ENCODE measurements around the gene RSPRY1. TPM values are rescaled to one million over a fixed set of nuclear protein-coding genes. Genes with fewer than 3 reads are reported as not detected.

The RSPRY1 gene
- total RNA-seq, 2 experiments from 2014 or later, result 29.5 to 34.3 TPM

GRCh38 chr16:57244767-57245471 is 58.8 kb downstream of the RSPRY1 start, which contains the start of gene ARL2BP:
Gene ARL2BP (plus strand): TSS chr16:57245259. CDS start chr16:57245368, 109 bp downstream.
- H3K27ac Mint-ChIP-seq, result peak within 1 kb of the TSS; percentile 90
- no peaks in the 10 kb centered on the region for H3K9me3 Mint-ChIP-seq
- DNase-seq (peak; percentile 98), ATAC-seq (ENCODE audit: low read depth) (peak; percentile 95)
- POLR2A ChIA-PET, result interaction anchor here (0.5 to 1.6 kb wide), 11 partner anchors 10 to 235 kb away, joined by 3 to 8 read pairs (median 3); partner anchors contain the start of genes CPNE2 and PSME3IP1
- H3K4me3 Mint-ChIP-seq, result peak within 1 kb of the TSS; percentile 93
- H3K36me3 Mint-ChIP-seq, result peaks cover 11% of the 10 kb centered on the region
- H3K4me1 Mint-ChIP-seq, result peaks cover 16% of the 10 kb centered on the region
- no peaks in the 10 kb centered on the region for H3K27me3 Mint-ChIP-seq

- Mint-ChIP-seq H3K9me3 (no peaks in the 10 kb centered on the region), H3K36me3 (peaks cover 11% of the 10 kb centered on the region), H3K4me3 (peak overlapping the region; percentile 93), H3K27ac (peak overlapping the region; percentile 75), H3K27me3 (no peaks in the 10 kb centered on the region), H3K4me1 (peaks cover 16% of the 10 kb centered on the region)
- POLR2A ChIA-PET, result interaction anchor here (0.6 to 1.6 kb wide), 10 partner anchors 10 to 236 kb away, joined by 3 to 8 read pairs (median 3); partner anchors contain the start of genes CPNE2 and PSME3IP1
- peak; percentile 34 for ATAC-seq (ENCODE audit: low read depth)
- DNase-seq, result no peak
These were observed 59.5 kb downstream of the RSPRY1 start for GRCh38 chr16:57245472-57246113.

- no peak for DNase-seq
- no peak overlapping the region for H3K27ac Mint-ChIP-seq
- no peaks in the 10 kb centered on the region for H3K27me3 Mint-ChIP-seq
- no peaks in the 10 kb centered on the region for H3K9me3 Mint-ChIP-seq
- no peak for ATAC-seq (ENCODE audit: low read depth)
- H3K4me1 Mint-ChIP-seq, result peaks cover 2% of the 10 kb centered on the region
- no peak overlapping the region for H3K4me3 Mint-ChIP-seq
- peaks cover 28% of the 10 kb centered on the region for H3K36me3 Mint-ChIP-seq
- POLR2A ChIA-PET, result no interaction called here
These were observed 65.2 kb downstream of the RSPRY1 start for GRCh38 chr16:57251352-57251751.

GRCh38 chr16:57252148-57252721 is 66.1 kb downstream of the RSPRY1 start:
- Mint-ChIP-seq H3K27me3 (no peaks in the 10 kb centered on the region), H3K36me3 (peaks cover 27% of the 10 kb centered on the region), H3K4me1 (no peaks in the 10 kb centered on the region), H3K9me3 (no peaks in the 10 kb centered on the region), H3K27ac (no peak overlapping the region), H3K4me3 (no peak overlapping the region)
- DNase-seq, result no peak
- POLR2A ChIA-PET, result no interaction called here
- no peak for ATAC-seq (ENCODE audit: low read depth)

GRCh38 chr16:57253466-57253865 is 67.3 kb downstream of the RSPRY1 start:
- H3K27me3 Mint-ChIP-seq, result no peaks in the 10 kb centered on the region
- no peaks in the 10 kb centered on the region for H3K4me1 Mint-ChIP-seq
- POLR2A ChIA-PET, result no interaction called here
- DNase-seq, result no peak
- peaks cover 21% of the 10 kb centered on the region for H3K36me3 Mint-ChIP-seq
- ATAC-seq (ENCODE audit: low read depth), result no peak
- H3K27ac Mint-ChIP-seq, result no peak overlapping the region
- H3K9me3 Mint-ChIP-seq, result no peaks in the 10 kb centered on the region
- H3K4me3 Mint-ChIP-seq, result no peak overlapping the region

GRCh38 chr16:57255686-57256415 is 69.7 kb downstream of the RSPRY1 start:
- H3K4me3 Mint-ChIP-seq, result no peak overlapping the region
- H3K4me1 Mint-ChIP-seq, result peaks cover 8% of the 10 kb centered on the region
- no peak overlapping the region for H3K27ac Mint-ChIP-seq
- H3K27me3 Mint-ChIP-seq, result no peaks in the 10 kb centered on the region
- ATAC-seq (ENCODE audit: low read depth) (no peak), DNase-seq (no peak)
- peaks cover 19% of the 10 kb centered on the region for H3K36me3 Mint-ChIP-seq
- H3K9me3 Mint-ChIP-seq, result no peaks in the 10 kb centered on the region
- POLR2A ChIA-PET, result interaction anchor here (1.1 kb wide), 1 partner anchor 9 kb away, joined by 3 read pairs; no protein-coding TSS in a partner anchor

- Mint-ChIP-seq H3K4me3 (no peak overlapping the region), H3K27ac (no peak overlapping the region), H3K9me3 (no peaks in the 10 kb centered on the region), H3K36me3 (peaks cover 14% of the 10 kb centered on the region), H3K4me1 (peaks cover 10% of the 10 kb centered on the region), H3K27me3 (no peaks in the 10 kb centered on the region)
- ATAC-seq (ENCODE audit: low read depth) (no peak), DNase-seq (peak; percentile 18)
- POLR2A ChIA-PET, result interaction anchor here (1.0 kb wide), 1 partner anchor 11 kb away, joined by 3 read pairs; the partner anchor contains the start of gene ARL2BP
These were observed 70.7 kb downstream of the RSPRY1 start for GRCh38 chr16:57256601-57257395.

GRCh38 chr16:57257455-57258070 is 71.4 kb downstream of the RSPRY1 start:
- H3K4me3 Mint-ChIP-seq, result no peak overlapping the region
- peaks cover 10% of the 10 kb centered on the region for H3K4me1 Mint-ChIP-seq

GRCh38 chr16:57258226-57258909 is 72.2 kb downstream of the RSPRY1 start:
- Mint-ChIP-seq H3K27ac (no peak overlapping the region), H3K4me1 (peaks cover 10% of the 10 kb centered on the region), H3K36me3 (peaks cover 3% of the 10 kb centered on the region), H3K9me3 (no peaks in the 10 kb centered on the region), H3K27me3 (no peaks in the 10 kb centered on the region), H3K4me3 (no peak overlapping the region)
- DNase-seq, result peak; percentile 18
- ATAC-seq (ENCODE audit: low read depth), result no peak
- POLR2A ChIA-PET, result interaction anchor here (0.6 kb wide), 1 partner anchor 159 kb away, joined by 6 read pairs; no protein-coding TSS in a partner anchor

More at GRCh38 chr16:57257455-57258070, 71.4 kb downstream of the RSPRY1 start:
- POLR2A ChIA-PET, result interaction anchor here (1.0 kb wide), 1 partner anchor 12 kb away, joined by 3 read pairs; the partner anchor contains the start of gene ARL2BP
- DNase-seq (peak; percentile 15), ATAC-seq (ENCODE audit: low read depth) (no peak)
- Mint-ChIP-seq H3K36me3 (peaks cover 7% of the 10 kb centered on the region), H3K27ac (no peak overlapping the region), H3K9me3 (no peaks in the 10 kb centered on the region), H3K27me3 (no peaks in the 10 kb centered on the region)

- DNase-seq (peak; percentile 20), ATAC-seq (ENCODE audit: low read depth) (no peak)
- Mint-ChIP-seq H3K9me3 (no peaks in the 10 kb centered on the region), H3K4me1 (peaks cover 10% of the 10 kb centered on the region), H3K27me3 (no peaks in the 10 kb centered on the region), H3K4me3 (no peak overlapping the region), H3K36me3 (peaks cover 2% of the 10 kb centered on the region), H3K27ac (no peak overlapping the region)
- POLR2A ChIA-PET, result interaction anchor here (0.6 kb wide), 2 partner anchors 48 to 159 kb away, joined by 3 to 6 read pairs; no protein-coding TSS in a partner anchor
These were observed 72.9 kb downstream of the RSPRY1 start for GRCh38 chr16:57258910-57259475.

- no peaks in the 10 kb centered on the region for H3K27me3 Mint-ChIP-seq
- peak; percentile 62 for ATAC-seq (ENCODE audit: low read depth)
- peak overlapping the region; percentile 87 for H3K27ac Mint-ChIP-seq
- no peaks in the 10 kb centered on the region for H3K36me3 Mint-ChIP-seq
- peak; percentile 43 for DNase-seq
- POLR2A ChIA-PET, result no interaction called here
- peak overlapping the region; percentile 55 for H3K4me3 Mint-ChIP-seq
- no peaks in the 10 kb centered on the region for H3K9me3 Mint-ChIP-seq
- peaks cover 12% of the 10 kb centered on the region for H3K4me1 Mint-ChIP-seq
These were observed 74.3 kb downstream of the RSPRY1 start for GRCh38 chr16:57260294-57260929.

Data from activated naive CD8-positive, alpha-beta T cell treated with anti-CD3 and anti-CD28 coated beads, Interleukin-2, amount 10 ng/mL, durations not matched to agents 7 days and 5 days (primary cell).